ENCODE data around the gene RALY.

The RALY gene

DNA sequence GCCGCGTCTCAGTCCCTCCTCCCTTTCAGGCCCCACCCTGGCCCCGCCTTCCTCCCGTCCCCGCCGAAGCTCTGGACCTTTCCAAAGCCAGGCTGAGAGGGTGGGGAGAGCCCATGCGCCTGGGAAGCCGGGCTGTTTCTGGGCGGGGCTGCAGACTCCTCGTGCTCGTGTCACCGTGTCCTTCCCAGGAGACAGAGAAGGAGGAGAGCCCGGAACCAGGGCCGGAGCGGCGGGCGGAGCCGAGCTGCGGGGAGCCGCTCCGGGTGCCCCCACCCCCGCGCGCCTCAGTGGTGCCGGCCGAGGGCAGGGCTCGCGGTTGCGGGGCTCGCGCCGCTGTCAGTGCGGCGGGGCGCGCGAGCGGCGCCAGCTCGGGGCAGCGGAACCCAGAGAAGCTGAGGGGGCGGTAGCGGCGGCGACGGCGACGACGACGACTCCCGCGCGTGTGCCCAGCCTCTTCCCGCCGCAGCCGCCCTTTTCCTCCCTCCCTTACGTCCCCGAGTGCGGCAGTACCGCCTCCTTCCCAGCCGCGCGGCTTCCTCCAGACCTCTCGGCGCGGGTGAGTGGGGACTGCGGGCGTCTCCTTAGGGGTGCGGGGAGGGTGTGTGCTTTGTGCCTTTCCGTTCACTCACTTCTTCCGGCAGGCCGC, at the start of gene RALY:
RALY (plus strand) TSS at position 336 of the 646 bp plus-strand sequence. CDS start 78,164 bp downstream, outside the sequence.
- H3K4me3 Mint-ChIP-seq: peak within 1 kb of the TSS; percentile 94
- no peaks in the 10 kb centered on the region for H3K27me3 Mint-ChIP-seq (ENCODE audit: low read depth)
- H3K4me1 Mint-ChIP-seq (ENCODE audit: low read depth): peaks cover 40% of the 10 kb centered on the region
- no peaks in the 10 kb centered on the region for H3K9me3 Mint-ChIP-seq
- peak within 1 kb of the TSS; percentile 98 for H3K27ac Mint-ChIP-seq
- H3K36me3 Mint-ChIP-seq (ENCODE audit: low read depth): peaks cover 19% of the 10 kb centered on the region

DNA sequence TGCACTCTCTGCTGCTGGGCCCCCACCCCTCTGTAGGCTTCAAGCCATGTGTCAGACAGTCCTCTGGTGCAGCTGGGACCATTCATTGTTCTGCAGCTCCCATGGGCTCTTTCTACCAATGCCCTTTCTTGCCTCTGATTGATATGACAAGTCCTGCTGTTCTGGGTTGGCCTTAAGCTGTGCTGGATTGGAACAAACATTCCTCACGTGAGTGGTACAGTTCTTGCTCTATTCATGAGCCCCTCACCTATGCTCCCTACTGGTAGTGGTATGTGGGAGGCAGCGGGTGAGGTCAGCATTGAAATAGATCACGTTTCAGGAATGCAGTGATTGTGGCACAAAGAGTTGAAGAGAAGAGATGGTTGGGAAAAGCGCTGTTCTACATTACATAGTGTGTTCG, 48.8 kb upstream of the RALY start:
- peaks cover 21% of the 10 kb centered on the region for H3K9me3 Mint-ChIP-seq

DNA sequence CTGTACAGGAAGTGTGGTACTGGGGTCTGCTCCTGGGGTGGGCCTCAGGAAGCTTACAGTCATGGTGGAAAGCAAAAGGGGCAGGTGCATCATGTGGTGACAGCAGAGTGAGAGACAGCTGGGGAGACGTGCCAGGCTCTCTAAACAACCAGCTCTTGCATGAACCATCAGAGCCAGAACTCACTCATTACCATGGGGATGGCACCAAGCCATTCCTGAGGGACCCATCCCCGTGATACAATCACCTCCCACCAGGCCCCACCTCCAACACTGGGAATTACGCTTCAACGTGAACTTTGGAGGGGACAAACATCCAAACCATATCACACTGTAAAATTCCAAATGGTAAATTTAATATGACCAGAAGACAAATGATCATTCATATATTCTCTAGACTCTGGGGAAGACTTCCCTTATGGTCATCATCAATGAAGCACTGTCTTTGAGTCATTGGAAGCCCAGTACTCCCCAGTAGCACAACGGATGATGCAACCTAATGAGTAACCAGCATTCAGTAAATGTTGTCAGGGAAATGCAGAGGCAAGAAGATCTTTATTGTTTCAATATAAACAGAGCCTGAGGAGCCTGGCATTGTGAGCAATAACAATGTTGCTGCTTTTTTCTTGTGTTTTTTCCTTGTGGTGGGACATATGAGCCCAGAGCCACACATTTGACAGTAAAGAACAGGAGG, 48.2 kb upstream of the RALY start:
- Mint-ChIP-seq H3K4me1 (ENCODE audit: low read depth) (no peaks in the 10 kb centered on the region), H3K4me3 (no peak overlapping the region), H3K27me3 (ENCODE audit: low read depth) (no peaks in the 10 kb centered on the region), H3K36me3 (ENCODE audit: low read depth) (no peaks in the 10 kb centered on the region), H3K9me3 (peaks cover 22% of the 10 kb centered on the region), H3K27ac (no peak overlapping the region)

More for the DNA sequence above, 48.8 kb upstream of the RALY start:
- Mint-ChIP-seq H3K27ac (no peak overlapping the region), H3K36me3 (ENCODE audit: low read depth) (no peaks in the 10 kb centered on the region), H3K27me3 (ENCODE audit: low read depth) (no peaks in the 10 kb centered on the region), H3K4me1 (ENCODE audit: low read depth) (no peaks in the 10 kb centered on the region), H3K4me3 (no peak overlapping the region)

DNA sequence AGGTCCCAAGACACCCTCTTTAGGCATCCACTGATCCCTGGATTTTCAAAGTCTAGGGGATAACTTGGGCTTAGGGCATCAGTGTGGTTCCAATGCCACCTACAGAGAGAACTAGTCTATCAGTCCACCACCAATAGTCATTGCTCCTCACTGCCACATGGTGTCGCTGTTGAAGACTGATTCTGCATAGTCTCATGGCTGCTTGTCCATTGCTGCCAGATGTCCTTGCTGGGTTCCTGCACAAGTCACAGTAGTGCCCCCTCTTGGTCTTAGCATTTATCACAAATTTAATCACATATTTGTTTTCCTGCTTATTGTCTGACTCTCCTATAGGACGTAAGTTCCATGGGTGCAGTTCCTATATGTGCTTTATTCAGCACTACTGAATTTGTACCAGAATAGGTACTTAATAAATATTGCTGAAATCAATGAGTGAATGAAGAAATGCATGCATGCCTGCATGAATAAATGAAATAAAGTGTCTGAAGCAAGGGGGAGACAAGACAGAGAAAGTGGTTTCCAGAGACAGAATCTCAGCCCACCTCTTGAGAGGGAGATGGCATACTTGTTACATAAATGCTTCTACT, 45.9 kb upstream of the RALY start:
- Mint-ChIP-seq H3K4me3 (no peak overlapping the region), H3K27ac (no peak overlapping the region), H3K4me1 (ENCODE audit: low read depth) (no peaks in the 10 kb centered on the region), H3K9me3 (peaks cover 24% of the 10 kb centered on the region), H3K36me3 (ENCODE audit: low read depth) (no peaks in the 10 kb centered on the region), H3K27me3 (ENCODE audit: low read depth) (peaks cover 8% of the 10 kb centered on the region)

DNA sequence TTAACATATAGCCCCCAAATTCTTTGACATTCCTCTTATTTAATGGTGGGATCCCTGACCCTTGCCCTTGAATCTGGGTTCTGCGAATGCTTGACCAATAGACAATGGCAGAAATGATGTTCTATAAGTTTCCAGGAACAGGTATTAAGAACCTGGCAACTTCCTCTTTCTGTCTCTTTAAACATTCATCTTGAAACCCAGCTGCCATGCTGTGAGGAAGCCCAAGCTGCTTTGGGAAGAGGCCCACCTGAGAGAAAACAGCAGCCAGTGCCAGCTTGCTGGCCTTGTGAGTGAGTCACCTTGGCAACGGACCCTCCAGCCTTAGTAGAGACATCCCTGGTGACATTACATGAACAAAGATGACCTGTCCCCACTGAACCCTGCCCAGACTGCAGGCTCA, 45.2 kb upstream of the RALY start:
- H3K4me1 Mint-ChIP-seq (ENCODE audit: low read depth): no peaks in the 10 kb centered on the region
- no peak overlapping the region for H3K27ac Mint-ChIP-seq
- no peaks in the 10 kb centered on the region for H3K36me3 Mint-ChIP-seq (ENCODE audit: low read depth)
- H3K27me3 Mint-ChIP-seq (ENCODE audit: low read depth): peaks cover 8% of the 10 kb centered on the region
- peaks cover 24% of the 10 kb centered on the region for H3K9me3 Mint-ChIP-seq
- H3K4me3 Mint-ChIP-seq: no peak overlapping the region

DNA sequence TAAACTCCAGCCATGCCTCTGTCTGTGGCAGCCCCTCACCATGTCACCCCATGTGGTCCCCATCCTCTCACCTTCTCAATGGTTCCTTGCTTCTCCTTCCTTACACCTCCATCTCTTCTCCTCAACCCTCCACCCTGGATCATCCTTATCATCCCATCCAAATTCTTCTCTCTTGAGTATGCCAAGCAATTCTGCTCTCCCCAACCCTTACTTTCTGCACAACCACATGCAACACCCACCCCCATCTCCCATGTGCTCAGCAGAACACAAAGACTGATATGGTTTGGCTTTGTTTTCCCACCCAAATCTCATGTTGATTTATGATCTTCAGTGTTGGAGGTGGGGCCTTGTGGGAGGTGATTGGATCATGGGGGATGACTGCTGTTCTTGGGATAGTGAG, 42.5 kb upstream of the RALY start:
- Mint-ChIP-seq H3K4me3 (no peak overlapping the region), H3K9me3 (peaks cover 24% of the 10 kb centered on the region), H3K36me3 (ENCODE audit: low read depth) (no peaks in the 10 kb centered on the region), H3K27ac (no peak overlapping the region), H3K4me1 (ENCODE audit: low read depth) (no peaks in the 10 kb centered on the region), H3K27me3 (ENCODE audit: low read depth) (peaks cover 8% of the 10 kb centered on the region)

DNA sequence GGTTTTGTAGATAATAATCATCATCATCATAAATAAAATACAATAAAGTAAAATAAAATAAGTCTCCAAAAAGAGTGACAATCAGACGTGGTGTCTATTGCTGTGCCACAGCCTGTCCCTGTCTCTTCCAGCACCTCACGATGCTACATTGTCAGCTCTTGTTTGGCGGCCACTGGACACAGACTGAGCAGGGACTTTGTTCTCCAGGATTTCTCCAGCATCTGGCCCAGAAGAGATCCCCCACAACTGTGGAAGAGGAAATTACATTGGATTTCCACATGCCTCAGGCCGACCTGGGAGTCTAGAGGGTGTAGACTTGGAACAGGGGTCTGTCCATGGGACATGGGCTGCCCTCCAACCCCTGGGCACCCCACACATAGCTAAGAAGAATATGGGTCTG, 39.2 kb upstream of the RALY start:
- peaks cover 8% of the 10 kb centered on the region for H3K27me3 Mint-ChIP-seq (ENCODE audit: low read depth)
- H3K9me3 Mint-ChIP-seq: peaks cover 4% of the 10 kb centered on the region
- no peaks in the 10 kb centered on the region for H3K36me3 Mint-ChIP-seq (ENCODE audit: low read depth)
- no peak overlapping the region for H3K4me3 Mint-ChIP-seq
- no peaks in the 10 kb centered on the region for H3K4me1 Mint-ChIP-seq (ENCODE audit: low read depth)
- H3K27ac Mint-ChIP-seq: no peak overlapping the region

DNA sequence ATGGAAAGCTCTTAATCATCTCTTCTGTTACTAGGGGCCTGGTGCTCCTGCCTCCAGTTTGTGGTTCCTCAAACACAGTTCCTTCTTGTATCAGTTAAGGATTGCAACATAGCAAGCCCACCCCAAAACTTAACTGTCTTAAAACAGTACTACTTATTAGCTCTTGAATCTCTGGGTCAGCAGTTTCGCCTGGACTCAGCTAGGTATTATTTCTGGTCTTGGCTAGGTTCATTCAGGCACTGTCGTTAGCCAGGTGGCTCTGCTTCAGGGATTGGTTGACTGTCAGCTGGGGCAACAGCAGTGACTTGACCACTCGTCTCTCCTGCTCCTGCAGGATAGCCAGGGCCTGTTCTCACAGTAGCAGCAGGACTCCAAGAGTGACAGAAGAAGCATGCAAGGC, 30.0 kb upstream of the RALY start:
- Mint-ChIP-seq H3K4me3 (no peak overlapping the region), H3K9me3 (no peaks in the 10 kb centered on the region), H3K4me1 (ENCODE audit: low read depth) (no peaks in the 10 kb centered on the region), H3K27ac (no peak overlapping the region), H3K36me3 (ENCODE audit: low read depth) (no peaks in the 10 kb centered on the region), H3K27me3 (ENCODE audit: low read depth) (peaks cover 7% of the 10 kb centered on the region)

DNA sequence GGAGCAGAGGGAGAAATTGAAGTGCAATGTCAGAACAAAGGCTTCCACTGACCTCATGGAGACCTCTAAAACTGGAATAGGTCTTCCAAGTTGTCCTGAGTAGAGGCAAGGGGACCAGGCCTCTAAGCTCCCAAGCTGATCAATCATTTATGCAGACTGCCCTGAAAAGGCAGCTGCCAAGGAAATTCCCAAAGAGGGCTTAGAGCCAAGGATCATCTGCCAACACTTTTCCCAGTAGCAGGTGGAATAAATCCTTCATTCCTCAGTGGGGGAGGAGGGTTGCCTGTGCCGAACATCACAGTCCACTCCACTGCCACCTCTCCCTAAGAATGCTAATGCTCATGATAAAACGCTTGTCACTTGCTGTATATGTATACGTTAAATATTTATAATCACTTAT, 29.3 kb upstream of the RALY start:
- no peak overlapping the region for H3K27ac Mint-ChIP-seq
- no peaks in the 10 kb centered on the region for H3K4me1 Mint-ChIP-seq (ENCODE audit: low read depth)
- no peak overlapping the region for H3K4me3 Mint-ChIP-seq

DNA sequence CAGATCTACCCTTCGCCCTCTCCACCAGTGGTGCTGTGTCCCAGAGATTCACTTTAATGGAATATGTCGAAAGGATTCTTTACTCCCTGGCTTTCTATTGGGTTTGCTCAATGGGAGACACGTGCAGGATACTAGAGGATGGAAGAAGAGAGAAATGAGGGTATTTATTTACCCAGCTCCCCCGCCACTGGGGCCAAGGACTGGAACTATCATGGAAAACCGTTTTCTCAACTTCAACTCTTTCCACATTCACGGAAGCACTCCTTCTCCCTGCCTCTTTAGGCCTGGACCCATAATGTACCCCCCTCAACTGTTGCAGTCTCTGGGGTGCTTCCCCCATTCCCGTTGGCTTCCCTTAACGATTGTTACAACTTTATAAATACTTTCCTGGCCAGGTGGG, 26.6 kb upstream of the RALY start:
- no peaks in the 10 kb centered on the region for H3K36me3 Mint-ChIP-seq (ENCODE audit: low read depth)
- no peaks in the 10 kb centered on the region for H3K4me1 Mint-ChIP-seq (ENCODE audit: low read depth)
- H3K27ac Mint-ChIP-seq: no peak overlapping the region
- H3K9me3 Mint-ChIP-seq: no peaks in the 10 kb centered on the region
- H3K4me3 Mint-ChIP-seq: no peak overlapping the region
- H3K27me3 Mint-ChIP-seq (ENCODE audit: low read depth): peaks cover 7% of the 10 kb centered on the region

More for the DNA sequence above, 29.3 kb upstream of the RALY start:
- Mint-ChIP-seq H3K9me3 (no peaks in the 10 kb centered on the region), H3K27me3 (ENCODE audit: low read depth) (peaks cover 7% of the 10 kb centered on the region), H3K36me3 (ENCODE audit: low read depth) (no peaks in the 10 kb centered on the region)

DNA sequence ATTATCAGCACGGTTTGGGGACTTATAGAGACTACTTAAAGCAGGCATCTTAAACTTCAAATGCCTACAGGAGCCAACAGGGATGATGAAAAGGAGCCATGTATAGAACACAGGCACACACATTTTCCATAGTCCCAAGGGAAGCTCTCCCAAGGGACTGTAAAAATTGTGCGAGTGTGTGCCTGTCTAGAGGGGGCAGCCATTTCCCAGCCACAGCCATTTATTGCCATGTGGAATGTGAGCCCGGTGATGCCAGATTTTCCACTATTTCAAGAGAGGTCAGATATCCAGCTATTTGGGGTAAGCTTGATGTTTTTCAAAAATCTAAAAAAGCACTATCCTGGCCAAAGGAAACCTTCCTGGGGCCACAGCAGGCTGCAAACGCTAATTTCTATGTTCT, 24.1 kb upstream of the RALY start:
- no peaks in the 10 kb centered on the region for H3K4me1 Mint-ChIP-seq (ENCODE audit: low read depth)
- H3K4me3 Mint-ChIP-seq: no peak overlapping the region
- no peaks in the 10 kb centered on the region for H3K9me3 Mint-ChIP-seq
- no peaks in the 10 kb centered on the region for H3K36me3 Mint-ChIP-seq (ENCODE audit: low read depth)
- peaks cover 4% of the 10 kb centered on the region for H3K27me3 Mint-ChIP-seq (ENCODE audit: low read depth)
- H3K27ac Mint-ChIP-seq: no peak overlapping the region

DNA sequence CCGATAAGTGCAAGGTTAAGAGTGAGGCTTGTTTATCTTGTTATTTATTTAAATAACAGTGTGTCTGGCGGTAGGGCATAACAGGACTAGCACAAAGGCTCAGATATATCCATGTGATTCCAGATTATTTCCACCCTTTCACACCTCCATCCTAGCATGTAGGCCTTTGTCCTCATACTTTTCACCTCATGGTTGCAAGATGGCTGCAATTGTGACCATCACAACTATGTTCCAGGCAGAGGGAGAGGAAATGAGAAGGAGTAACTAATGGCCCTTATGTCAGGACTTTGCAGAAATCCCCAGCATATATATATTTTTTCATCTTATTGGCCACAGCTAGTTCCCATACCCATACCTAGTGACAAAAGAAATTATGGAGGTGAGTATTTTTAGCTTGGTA, 23.5 kb upstream of the RALY start:
- no peaks in the 10 kb centered on the region for H3K4me1 Mint-ChIP-seq (ENCODE audit: low read depth)
- no peaks in the 10 kb centered on the region for H3K9me3 Mint-ChIP-seq
- no peaks in the 10 kb centered on the region for H3K36me3 Mint-ChIP-seq (ENCODE audit: low read depth)
- H3K27me3 Mint-ChIP-seq (ENCODE audit: low read depth): peaks cover 4% of the 10 kb centered on the region
- no peak overlapping the region for H3K27ac Mint-ChIP-seq
- no peak overlapping the region for H3K4me3 Mint-ChIP-seq

DNA sequence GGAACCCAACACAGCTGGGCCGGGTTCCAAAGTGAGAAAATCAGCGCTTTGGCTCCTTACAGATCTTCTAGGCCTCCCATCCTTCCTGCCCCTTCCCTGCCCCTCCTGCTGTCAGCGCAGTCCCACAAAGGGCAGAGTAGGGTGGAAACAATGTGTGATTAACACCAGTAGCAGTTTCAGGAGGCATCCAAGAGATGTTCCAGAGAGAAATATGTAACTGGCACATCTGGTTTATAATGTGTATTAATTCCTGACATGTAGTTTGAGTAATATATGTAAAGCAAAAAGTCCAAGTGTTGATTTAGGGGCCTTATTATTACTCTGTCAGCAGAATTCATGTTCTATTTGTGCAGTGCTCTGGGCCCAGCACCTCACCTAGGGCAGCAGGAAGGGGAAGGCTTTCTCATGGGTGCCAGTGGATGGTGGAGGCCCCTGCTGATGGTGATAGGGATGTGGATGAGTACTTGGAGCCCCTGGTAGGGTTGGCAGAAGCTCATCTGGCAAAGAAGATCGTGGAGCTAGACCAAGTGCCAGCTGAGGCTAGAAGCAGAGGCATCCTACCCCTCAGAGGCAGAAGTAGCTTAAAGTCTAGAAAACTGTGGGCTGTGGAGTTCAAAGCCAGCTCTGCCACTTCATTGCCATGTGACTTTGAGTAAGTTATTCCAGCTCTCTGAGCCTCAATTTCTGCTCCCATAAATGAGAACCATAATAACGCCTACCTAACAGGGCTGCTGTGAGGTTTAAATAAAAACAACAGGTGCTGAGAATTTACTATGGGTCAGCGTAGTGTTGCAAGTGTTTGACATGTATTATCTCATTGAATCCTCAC, 22.4 kb upstream of the RALY start:
- no peak overlapping the region for H3K27ac Mint-ChIP-seq
- H3K4me1 Mint-ChIP-seq (ENCODE audit: low read depth): no peaks in the 10 kb centered on the region
- no peaks in the 10 kb centered on the region for H3K36me3 Mint-ChIP-seq (ENCODE audit: low read depth)
- H3K4me3 Mint-ChIP-seq: no peak overlapping the region
- H3K9me3 Mint-ChIP-seq: no peaks in the 10 kb centered on the region
- H3K27me3 Mint-ChIP-seq (ENCODE audit: low read depth): peaks cover 2% of the 10 kb centered on the region

DNA sequence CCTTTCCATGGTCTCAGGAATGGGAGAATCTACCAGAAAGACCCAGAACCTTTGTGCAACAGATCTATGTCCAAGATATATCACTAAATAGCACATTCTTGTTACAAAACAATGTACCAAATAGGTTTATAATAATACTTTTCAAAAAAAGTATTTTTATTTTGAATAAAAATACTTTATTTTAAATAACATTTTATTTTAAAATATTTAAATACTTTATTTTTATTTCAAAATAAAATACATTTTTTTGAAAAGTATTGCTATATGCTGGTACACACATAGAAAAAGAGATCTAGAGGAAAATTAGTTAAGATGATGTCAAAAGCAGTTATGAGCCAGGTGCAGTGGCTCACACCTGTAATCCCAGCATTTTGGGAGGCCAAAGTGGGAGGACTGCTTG, 16.8 kb upstream of the RALY start:
- Mint-ChIP-seq H3K9me3 (no peaks in the 10 kb centered on the region), H3K4me1 (ENCODE audit: low read depth) (no peaks in the 10 kb centered on the region), H3K27me3 (ENCODE audit: low read depth) (peaks cover 36% of the 10 kb centered on the region), H3K36me3 (ENCODE audit: low read depth) (no peaks in the 10 kb centered on the region), H3K4me3 (no peak overlapping the region), H3K27ac (no peak overlapping the region)
